Mesothelial cell of epicardium (in vitro differentiated cells): ENCODE results near the gene ZNF888. TPM values are rescaled to one million over a fixed set of nuclear protein-coding genes. Genes with fewer than 3 reads are reported as not detected.
"Not testable (repeated sequence)": the region's sequence is repeated elsewhere in the genome, so short reads cannot be mapped to it uniquely, and the experiment has no call there.

Source experiments
- DNase-seq, 2 experiments: peaks; one replicate each; pipeline ENCODE4 v3.0.0; 2021; ENCODE audit warnings: low spot score in 2 of 2; ENCODE audit not compliant: unreplicated experiment in 2 of 2
- H3K27ac Mint-ChIP-seq: 2 replicates; pipeline ENCODE4 v1.8.0; 2021; ENCODE audit warnings: mixed read lengths
- H3K27me3 Mint-ChIP-seq: 2 replicates; pipeline ENCODE4 v1.8.0; 2021; ENCODE audit warnings: low read depth, mixed read lengths
- H3K36me3 Mint-ChIP-seq: 2 replicates; pipeline ENCODE4 v1.8.0; 2021; ENCODE audit warnings: mixed read lengths
- H3K4me1 Mint-ChIP-seq: 2 replicates; pipeline ENCODE4 v1.8.0; 2021; ENCODE audit warnings: mixed read lengths
- H3K4me3 Mint-ChIP-seq: 2 replicates; pipeline ENCODE4 v1.8.0; 2021; ENCODE audit warnings: mild to moderate bottlenecking, moderate library complexity, mixed read lengths
- H3K9me3 Mint-ChIP-seq: 2 replicates; pipeline ENCODE4 v1.8.0; 2021; ENCODE audit warnings: mixed read lengths
- total RNA-seq: library from RNA; stranded (reverse); gene quantifications from 3 replicates; pipeline ENCODE4 v1.2.1, GENCODE V29; 2021
- TF ChIP-seq, protein P1 (sequence below): fragments of 200-600 bp; sonication (generic); IDR thresholded peaks from one replicate; pipeline ENCODE4 v1.5.0; 2021; ENCODE audit warnings: antibody characterized with exemption; ENCODE audit not compliant: unreplicated experiment

The ZNF888 gene
- total RNA-seq, 1 donor from 2014 or later, result 15.3 TPM

DNA sequence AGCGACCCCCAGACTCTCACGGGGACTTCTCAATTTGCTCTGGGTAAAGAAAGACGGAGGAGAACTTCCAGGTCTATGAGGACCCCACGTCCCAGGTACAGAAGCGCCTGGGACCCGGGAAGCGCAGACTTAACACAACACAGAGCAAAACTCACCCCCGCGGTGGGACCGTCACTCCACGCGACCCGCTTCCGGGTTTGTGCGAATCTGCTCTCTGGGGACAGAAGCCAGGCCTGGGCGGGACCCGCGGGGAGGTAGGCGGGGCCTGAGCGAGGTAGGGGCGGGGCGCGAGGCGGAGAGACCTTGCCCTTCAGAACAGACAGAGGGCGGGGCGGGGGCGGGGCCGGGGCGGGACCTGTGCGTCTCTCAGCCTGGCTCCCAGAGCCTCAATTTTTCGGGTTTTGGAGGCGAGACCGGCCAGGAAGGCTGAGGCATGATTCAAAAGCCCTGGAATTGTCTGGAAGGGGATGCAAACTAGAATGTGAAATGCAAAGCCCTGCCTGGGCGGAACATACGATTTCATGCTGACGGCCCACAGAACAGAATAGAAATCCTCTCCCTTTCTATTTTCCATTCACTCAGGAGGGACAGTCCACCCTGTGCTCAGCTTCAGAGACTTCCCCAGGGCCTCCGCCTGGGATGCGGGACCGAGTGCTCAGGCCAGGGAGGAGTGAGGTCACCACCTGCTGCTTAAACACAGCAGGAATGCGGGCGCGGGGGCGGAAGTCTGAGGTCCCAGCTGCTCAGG lies 19.3 kb upstream of the ZNF888 start:
- Mint-ChIP-seq H3K4me3 (peak overlapping the region; percentile 90), H3K4me1 (peaks cover 51% of the 10 kb centered on the region), H3K9me3 (no peaks in the 10 kb centered on the region), H3K27ac (peak overlapping the region; percentile 95), H3K36me3 (peaks cover 9% of the 10 kb centered on the region), H3K27me3 (no peaks in the 10 kb centered on the region)
- DNase-seq, result peak; percentile 85 to 97
- TF ChIP-seq, protein P1, sequence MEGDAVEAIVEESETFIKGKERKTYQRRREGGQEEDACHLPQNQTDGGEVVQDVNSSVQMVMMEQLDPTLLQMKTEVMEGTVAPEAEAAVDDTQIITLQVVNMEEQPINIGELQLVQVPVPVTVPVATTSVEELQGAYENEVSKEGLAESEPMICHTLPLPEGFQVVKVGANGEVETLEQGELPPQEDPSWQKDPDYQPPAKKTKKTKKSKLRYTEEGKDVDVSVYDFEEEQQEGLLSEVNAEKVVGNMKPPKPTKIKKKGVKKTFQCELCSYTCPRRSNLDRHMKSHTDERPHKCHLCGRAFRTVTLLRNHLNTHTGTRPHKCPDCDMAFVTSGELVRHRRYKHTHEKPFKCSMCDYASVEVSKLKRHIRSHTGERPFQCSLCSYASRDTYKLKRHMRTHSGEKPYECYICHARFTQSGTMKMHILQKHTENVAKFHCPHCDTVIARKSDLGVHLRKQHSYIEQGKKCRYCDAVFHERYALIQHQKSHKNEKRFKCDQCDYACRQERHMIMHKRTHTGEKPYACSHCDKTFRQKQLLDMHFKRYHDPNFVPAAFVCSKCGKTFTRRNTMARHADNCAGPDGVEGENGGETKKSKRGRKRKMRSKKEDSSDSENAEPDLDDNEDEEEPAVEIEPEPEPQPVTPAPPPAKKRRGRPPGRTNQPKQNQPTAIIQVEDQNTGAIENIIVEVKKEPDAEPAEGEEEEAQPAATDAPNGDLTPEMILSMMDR, result no peak

DNA sequence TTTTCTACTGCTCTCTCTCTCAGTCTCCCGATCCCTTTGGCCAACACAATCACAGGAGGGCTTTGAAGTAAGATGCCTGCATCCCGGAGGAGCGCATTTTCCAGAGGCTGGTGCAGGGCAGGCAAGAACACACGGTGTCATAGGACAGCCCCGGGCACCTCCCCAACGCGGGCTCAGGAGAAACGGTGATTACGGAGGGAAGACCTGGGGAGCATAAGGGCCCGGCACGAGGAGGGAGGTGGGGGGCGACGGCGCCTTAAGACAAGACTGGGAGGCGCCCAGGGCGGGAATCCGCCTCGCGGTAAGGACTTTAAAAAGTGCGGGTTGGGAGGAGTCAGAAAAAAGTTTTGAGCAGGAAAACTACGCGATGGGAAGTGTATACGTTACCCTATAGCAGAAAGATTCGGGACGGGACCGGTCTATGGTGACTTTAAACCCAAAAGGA lies 18.7 kb upstream of the ZNF888 start:
- peaks cover 6% of the 10 kb centered on the region for H3K36me3 Mint-ChIP-seq
- DNase-seq, result no peak
- H3K27ac Mint-ChIP-seq, result peak overlapping the region; percentile 95
- TF ChIP-seq, protein P1, result no peak
- no peaks in the 10 kb centered on the region for H3K27me3 Mint-ChIP-seq
- H3K9me3 Mint-ChIP-seq, result no peaks in the 10 kb centered on the region
- H3K4me3 Mint-ChIP-seq, result peak overlapping the region; percentile 90
- H3K4me1 Mint-ChIP-seq, result peaks cover 57% of the 10 kb centered on the region

DNA sequence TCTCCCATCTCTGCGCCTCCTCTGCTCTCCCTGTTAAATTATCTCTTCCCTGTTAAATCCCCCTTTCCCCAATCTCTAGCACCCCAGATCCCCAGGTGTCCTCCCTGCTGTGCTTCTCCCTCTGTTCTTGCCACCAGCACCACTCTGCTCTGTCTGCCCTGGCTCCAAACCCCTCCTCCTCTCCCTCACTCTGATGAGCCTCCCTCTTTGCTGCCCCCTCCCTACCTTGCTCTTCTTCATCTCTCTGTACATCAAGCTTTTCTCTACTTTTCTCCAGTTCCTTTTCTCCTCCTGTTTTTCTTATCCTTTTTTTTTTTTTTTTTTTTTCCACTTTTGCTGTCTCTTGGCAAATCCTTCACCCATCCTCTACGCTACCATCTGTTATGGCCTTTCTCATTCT lies 18.3 kb upstream of the ZNF888 start:
- H3K4me1 Mint-ChIP-seq, result peaks cover 61% of the 10 kb centered on the region
- H3K27me3 Mint-ChIP-seq, DNase-seq, H3K9me3 Mint-ChIP-seq, H3K36me3 Mint-ChIP-seq: not testable (repeated sequence)
- peak overlapping the region; percentile 90 for H3K4me3 Mint-ChIP-seq
- peak overlapping the region; percentile 95 for H3K27ac Mint-ChIP-seq

DNA sequence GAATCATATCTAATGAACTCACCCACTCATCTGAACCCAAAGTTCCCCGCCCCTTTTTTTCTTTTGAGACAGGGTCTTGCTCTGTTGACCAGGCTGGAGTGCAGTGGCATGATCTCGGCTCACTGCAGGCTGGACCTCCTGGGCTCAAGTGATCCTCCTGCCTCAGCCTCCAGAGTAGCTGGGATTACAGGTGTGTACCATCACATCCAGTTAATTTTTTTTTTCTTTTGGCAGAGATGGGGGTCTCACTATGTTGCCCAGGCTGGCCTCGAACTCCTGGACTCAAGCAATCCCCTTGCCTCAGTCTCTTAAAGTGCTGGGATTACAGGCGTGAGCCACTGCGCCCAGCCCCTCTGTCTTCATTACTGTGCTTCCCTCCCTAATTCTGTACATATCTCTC lies 17.7 kb upstream of the ZNF888 start:
- not testable (repeated sequence) for H3K9me3 Mint-ChIP-seq, DNase-seq, H3K27me3 Mint-ChIP-seq, H3K36me3 Mint-ChIP-seq
- peak overlapping the region; percentile 95 for H3K27ac Mint-ChIP-seq
- peak overlapping the region; percentile 90 for H3K4me3 Mint-ChIP-seq
- H3K4me1 Mint-ChIP-seq, result peaks cover 65% of the 10 kb centered on the region

DNA sequence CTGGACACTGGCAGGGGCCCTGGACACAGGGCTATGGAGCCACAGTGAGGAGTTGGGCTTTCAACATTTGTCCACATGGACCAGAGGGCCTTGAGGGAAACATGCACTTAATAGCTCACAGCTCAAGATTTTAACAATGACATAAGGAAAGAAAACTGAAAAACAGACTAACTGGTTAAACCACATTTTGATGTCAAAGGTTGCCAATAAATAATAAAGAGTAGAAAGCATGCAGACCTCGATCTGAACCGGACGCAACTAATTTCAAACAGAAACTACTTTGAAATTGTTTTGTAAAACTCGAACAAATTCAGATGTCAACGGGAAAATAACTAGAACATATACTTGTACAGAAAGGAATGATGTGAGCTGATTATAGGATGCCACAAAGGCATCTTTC lies 15.5 kb upstream of the ZNF888 start:
- H3K27ac Mint-ChIP-seq, result peak overlapping the region; percentile 98
- no peaks in the 10 kb centered on the region for H3K9me3 Mint-ChIP-seq
- H3K27me3 Mint-ChIP-seq, result no peaks in the 10 kb centered on the region
- H3K4me1 Mint-ChIP-seq, result peaks cover 53% of the 10 kb centered on the region
- DNase-seq, result no peak
- H3K4me3 Mint-ChIP-seq, result peak overlapping the region; percentile 55
- TF ChIP-seq, protein P1, result no peak
- peaks cover 4% of the 10 kb centered on the region for H3K36me3 Mint-ChIP-seq

DNA sequence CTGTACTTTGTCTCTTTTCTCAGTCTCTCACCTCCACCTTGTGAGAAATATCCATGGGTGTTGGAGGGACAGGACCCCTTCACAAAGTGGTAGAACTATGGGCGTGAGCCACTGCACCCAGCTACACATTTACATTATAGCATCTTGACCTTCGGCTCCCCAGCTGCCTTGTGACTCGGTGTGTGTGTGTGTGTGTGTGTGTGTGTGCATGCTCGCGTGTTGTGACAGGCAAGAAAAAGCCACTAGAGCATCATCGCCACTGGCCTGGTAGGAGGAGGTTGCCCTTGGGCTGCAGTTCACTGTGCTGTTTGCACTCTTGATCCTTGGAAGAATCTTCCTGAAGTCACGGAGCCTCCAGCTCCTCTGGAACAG lies 13.7 kb upstream of the ZNF888 start:
- DNase-seq, result no peak
- TF ChIP-seq, protein P1, result no peak
- H3K4me3 Mint-ChIP-seq, result peak overlapping the region; percentile 1
- no peaks in the 10 kb centered on the region for H3K27me3 Mint-ChIP-seq
- peaks cover 4% of the 10 kb centered on the region for H3K36me3 Mint-ChIP-seq
- H3K27ac Mint-ChIP-seq, result peak overlapping the region; percentile 81
- peaks cover 61% of the 10 kb centered on the region for H3K4me1 Mint-ChIP-seq
- no peaks in the 10 kb centered on the region for H3K9me3 Mint-ChIP-seq
